Stromal cell of bone marrow (primary cell): ENCODE data around the gene DCTN4.
"Not testable (repeated sequence)": the region's sequence is repeated elsewhere in the genome, so short reads cannot be mapped to it uniquely, and the experiment has no call there.

Experiments
- DNase-seq: peaks from one replicate; pipeline ENCODE4 v3.0.0-alpha.2; 2012; ENCODE audit warnings: low read depth

Gene DCTN4

DNA sequence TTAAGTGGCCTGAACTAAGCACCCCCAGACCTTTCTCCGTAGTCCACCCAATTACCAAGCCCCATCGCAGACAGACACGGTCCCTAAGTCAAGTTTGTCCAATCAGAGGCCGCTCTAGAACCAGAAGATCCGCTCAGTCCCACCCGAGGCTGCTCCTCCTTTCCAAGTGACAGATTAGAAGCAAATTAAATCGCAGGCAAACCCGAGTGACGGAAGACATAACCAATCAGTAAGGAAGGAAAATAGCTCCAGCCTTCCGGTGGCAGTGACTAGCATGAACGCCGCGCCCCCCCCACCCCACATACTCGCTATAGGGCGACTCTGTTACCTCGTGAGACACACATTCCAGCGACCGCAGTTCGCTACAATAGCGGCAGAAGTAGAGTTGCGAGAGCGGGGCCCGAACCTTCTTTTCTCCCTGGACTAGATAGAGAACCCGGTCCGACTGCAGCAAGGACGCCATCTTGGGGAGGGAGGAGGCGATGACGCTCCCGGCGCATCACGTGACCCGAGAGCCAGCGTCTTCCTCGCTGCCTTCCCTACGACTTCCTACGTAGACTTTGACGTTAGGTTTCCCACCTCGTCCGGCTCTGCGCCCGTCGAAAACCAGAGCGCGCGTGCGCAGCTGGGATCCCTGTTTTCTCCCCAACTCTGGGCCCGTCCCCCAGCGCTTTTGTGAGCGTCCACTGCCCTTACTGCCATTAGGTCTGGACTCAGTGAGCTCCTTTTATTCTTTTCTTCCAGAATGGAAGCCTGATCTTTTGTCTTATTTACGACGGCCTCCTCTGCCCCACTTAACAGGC lies at the start of gene DCTN4:
Gene DCTN4, minus strand, starts transcription at position 487 of the 803 bp plus-strand sequence. Its CDS starts 24 bp downstream, at position 463.
- DNase-seq, result peak; percentile 100

DNA sequence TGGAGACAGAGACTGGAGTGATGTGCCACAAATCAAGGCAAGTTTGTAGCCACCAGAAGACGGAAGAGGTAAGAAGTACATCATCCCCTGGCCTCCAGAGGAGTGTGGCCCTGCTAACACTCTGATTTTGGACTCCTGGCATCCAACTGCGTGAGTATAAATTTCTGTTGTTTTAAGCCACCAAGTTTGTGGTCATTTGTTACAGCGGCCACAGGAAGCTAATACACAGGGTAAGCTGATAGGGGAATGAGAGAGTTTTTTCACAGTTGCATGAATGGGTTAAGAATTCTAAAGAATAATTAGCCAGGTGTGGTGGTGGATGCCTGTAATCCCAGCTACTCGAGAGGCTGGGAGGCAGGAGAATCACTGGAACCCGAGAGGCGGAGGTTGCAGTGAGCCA lies 45.6 kb upstream of the DCTN4 start:
- no peak for DNase-seq

GRCh38 chr5:150801117-150801927 lies 42.5 kb upstream of the DCTN4 start:
- no peak for DNase-seq

DNA sequence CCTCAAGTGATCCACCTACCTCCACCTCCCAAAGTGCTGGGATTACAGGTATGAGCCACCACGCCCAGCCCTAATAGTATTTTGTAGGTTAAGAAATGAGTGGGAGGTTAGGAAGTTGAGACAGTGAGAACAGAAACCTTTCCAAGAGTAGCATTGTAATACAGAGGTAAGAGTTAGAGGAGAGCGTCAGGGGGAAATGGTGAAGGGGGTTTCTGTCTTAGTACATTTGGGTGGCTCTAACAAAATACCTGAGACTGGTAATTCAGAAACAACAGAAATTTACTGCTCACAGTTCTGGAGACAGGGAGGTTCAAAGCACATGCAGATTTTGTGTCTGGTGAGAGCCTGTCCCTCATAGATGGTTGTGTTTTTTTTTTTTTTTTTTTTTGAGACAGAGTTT lies 38.6 kb upstream of the DCTN4 start:
- DNase-seq, result no peak

DNA sequence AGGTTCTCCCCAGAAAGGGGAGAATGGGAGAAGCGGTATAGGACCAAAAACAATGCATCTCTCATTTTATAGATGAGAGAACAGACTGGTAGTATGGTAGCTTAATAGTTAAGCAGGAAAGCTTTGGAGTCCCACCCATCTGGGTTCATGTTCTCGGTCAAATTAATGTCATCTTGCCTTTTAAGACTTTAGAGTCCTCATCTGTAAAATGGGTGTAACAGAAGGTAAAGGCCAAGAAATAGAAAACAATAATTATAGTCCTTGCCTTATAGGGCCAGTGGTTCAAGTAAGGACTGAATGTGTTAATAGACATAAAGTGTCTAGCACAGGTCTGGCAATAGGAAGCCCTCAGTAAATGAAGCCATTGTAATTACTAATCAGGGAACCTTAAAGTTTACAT lies 36.1 kb upstream of the DCTN4 start:
- DNase-seq, result no peak

- DNase-seq, result not testable (repeated sequence)
These were observed 34.6 kb upstream of the DCTN4 start for GRCh38 chr5:150793423-150793888.

DNA sequence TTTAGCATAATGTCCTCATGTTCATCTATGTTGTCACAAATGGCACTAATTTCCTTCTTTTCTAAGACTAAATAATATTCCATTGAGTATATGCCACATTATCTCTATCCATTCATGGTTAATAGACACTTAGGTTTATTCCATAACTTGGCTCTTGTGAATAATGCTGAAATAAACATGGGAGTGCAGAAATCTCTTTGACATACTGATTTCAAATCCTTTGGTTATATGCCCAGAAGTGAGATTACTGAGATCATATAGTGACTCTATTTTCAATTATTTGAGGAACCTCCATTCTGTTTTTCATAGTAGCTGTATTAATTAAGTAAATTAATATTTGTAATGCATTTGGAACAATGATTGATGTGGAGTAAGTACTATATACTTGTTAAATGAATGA lies 32.7 kb upstream of the DCTN4 start:
- DNase-seq, result no peak

GRCh38 chr5:150789943-150790611 lies 31.3 kb upstream of the DCTN4 start:
- peak; percentile 99 for DNase-seq

GRCh38 chr5:150789450-150789849 lies 30.6 kb upstream of the DCTN4 start:
- no peak for DNase-seq

DNA sequence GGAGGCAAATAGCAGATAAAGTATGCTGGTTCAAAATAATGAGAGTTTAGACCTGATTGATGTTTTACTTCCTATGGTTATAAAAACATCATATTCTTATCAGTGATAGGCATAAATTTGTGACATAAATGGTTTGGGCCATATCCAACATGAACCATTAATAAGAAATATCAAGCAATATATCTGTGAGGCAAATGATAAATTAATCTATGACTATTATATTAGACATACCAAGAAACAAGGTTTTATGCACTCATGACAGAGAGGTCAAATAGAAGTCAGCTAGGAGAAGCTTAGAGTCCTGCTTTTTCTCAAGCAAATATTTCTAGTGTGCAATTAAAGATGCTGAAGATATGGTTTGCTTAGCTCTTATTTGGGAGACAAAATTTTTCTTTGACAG lies 30.2 kb upstream of the DCTN4 start:
- DNase-seq, result no peak

- no peak for DNase-seq
These were observed 28.8 kb upstream of the DCTN4 start for GRCh38 chr5:150787656-150788055.

- no peak for DNase-seq
These were observed 28.1 kb upstream of the DCTN4 start for GRCh38 chr5:150786876-150787275.

DNA sequence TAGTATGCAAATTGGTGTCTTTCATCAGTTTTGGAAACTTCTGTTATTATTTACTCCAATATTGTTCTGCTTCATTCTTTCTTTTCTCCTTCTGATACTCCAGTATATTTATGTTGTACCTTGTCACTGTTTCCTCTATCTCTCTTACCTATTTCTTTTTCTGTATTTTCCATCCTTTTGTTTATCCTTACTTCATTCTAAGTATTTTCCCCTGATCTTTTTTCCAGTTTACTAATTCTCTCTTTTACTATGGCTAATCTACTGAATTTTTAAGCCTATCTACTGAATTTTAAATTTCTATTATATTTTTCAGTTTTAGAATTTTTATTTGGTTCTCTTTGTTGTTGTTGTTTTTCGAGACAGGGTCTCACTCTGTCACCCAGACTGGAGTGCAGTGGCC lies 27.1 kb upstream of the DCTN4 start:
- DNase-seq, result no peak

DNA sequence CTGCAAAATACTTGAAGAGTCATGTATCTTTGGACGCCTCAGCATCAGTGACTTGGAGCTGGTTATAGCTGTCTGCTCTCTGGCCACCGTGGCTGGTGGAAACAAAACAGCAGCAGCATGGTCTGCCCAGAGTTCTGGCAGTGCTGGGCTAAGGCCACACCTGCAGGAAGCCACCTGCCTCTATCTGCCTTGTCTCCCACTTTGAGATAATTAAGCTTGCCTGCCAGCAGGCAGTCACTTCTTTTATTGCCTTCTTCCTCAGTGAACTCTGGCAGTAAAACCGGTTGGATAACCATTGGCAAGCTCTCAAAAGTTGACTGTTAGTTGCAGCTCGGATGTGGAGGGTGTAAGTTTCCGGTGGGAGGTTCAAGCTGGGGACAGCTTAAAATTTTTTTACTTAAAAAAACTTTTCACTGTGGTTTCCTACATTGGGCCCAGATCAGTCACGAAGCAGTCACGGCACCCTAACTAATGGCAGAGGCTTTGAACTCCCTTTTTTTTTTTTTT lies 24.7 kb upstream of the DCTN4 start:
- DNase-seq, result peak; percentile 97

- no peak for DNase-seq
These were observed 24.0 kb upstream of the DCTN4 start for GRCh38 chr5:150782850-150783249.

DNA sequence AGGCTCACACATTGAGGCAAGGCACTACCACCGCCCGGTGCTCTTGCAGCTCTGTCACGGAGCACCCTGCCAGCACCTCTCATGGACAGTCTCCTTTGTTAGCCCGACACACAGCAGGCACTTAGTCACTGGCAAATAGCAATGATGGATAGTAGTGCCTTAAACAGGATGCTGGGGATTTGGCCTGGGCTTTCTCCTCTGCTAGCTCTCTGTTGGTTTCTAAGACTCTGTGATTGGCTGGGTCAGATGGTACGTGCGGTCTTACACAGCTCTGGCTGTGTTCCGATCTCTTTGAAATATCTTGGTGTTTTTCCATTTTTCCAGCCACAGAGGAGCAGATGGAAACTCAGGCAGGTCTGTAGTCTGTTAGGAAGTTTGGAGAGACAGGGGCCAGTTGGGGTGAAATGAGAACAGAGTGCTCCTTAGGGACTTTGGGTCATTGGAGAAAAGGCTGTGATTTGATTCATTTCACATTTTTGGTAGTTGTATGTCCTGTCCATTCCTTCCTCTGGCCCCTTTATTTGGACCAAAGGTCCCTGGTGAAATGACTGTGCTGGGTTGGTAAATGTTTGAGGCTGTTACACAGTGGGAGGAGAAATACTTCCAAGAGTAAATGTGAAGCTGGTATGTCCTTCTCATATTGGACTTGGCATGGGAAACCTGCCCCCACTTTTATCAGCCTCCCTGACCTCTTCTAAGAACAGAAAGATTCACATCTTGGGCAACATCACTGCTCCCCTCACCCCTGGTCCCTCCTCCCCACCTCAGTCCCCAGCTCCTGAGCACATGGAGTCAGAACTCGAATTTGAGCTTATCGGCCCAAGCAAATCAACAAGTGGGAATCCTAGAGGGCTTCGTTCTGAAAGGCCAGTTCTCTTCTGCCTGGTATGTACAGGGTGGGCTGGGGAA lies 23.1 kb upstream of the DCTN4 start:
- peak; percentile 99 for DNase-seq

GRCh38 chr5:150780816-150781221 lies 22.0 kb upstream of the DCTN4 start:
- peak; percentile 77 for DNase-seq

DNA sequence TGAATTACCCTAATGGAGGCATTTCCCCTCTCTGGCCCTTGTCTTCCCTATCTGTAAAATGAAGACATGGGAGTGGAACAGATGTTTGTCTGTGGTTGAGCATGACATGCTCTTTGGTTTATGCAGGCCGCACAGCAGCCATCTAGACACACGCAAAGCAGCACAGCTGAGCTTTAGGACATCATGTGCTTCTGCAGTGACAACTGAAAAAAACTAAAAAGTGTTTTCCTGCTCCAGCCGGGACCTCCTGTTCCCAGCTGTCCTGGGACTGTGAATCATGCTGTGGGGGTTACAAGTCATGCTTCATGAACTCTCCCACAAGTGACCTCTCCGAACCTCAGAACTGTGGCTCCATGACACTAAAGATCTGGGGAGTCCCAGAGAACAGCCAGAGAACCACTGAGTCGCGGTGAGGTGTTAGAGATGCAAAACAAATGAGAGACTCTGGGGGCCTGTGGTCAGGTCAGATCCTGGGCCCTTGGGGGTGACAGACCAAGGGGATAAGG lies 21.4 kb upstream of the DCTN4 start:
- DNase-seq, result no peak

- DNase-seq, result no peak
These were observed 20.8 kb upstream of the DCTN4 start for GRCh38 chr5:150779397-150780186.
